Retinal pigment epithelial cell (primary cell): ENCODE measurements around the gene CD200.

Source experiments
- DNase-seq: peaks from one replicate; pipeline ENCODE4 v3.0.0-alpha.2; 2010; ENCODE audit warnings: low read depth
- H3K4me3 ChIP-seq: 2 replicates; pipeline ENCODE4 v1.5.1; 2011; ENCODE audit warnings: mild to moderate bottlenecking, low read length, control low read depth, moderate library complexity
- TF ChIP-seq, protein P1 (sequence below): conservative IDR thresholded peaks from 2 replicates; pipeline ENCODE4 v1.5.1; 2011; ENCODE audit warnings: low read depth, low read length, control low read depth, inconsistent platforms

The CD200 gene

GRCh38 chr3:112333002-112333380, at the start of gene CD200:
Gene CD200 (plus strand): TSS chr3:112333156. CDS start chr3:112333213, 57 bp downstream.
- TF ChIP-seq, protein P1, sequence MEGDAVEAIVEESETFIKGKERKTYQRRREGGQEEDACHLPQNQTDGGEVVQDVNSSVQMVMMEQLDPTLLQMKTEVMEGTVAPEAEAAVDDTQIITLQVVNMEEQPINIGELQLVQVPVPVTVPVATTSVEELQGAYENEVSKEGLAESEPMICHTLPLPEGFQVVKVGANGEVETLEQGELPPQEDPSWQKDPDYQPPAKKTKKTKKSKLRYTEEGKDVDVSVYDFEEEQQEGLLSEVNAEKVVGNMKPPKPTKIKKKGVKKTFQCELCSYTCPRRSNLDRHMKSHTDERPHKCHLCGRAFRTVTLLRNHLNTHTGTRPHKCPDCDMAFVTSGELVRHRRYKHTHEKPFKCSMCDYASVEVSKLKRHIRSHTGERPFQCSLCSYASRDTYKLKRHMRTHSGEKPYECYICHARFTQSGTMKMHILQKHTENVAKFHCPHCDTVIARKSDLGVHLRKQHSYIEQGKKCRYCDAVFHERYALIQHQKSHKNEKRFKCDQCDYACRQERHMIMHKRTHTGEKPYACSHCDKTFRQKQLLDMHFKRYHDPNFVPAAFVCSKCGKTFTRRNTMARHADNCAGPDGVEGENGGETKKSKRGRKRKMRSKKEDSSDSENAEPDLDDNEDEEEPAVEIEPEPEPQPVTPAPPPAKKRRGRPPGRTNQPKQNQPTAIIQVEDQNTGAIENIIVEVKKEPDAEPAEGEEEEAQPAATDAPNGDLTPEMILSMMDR, result no peak
- peak; percentile 21 for DNase-seq
- H3K4me3 ChIP-seq, result peak within 1 kb of the TSS; percentile 65

- H3K4me3 ChIP-seq, result no peak overlapping the region
- DNase-seq, result no peak
- TF ChIP-seq, protein P1, result no peak
Observed at GRCh38 chr3:112289011-112289410, 43.9 kb upstream of the CD200 start.

GRCh38 chr3:112293368-112294321, 39.3 kb upstream of the CD200 start, which contains the start of gene SLC9C1:
Gene SLC9C1 (minus strand): TSS chr3:112294216. CDS start chr3:112286791, 7,425 bp downstream.
- H3K4me3 ChIP-seq, result no peak within 1 kb of the TSS
- TF ChIP-seq, protein P1, result peak; percentile 74
- DNase-seq, result no peak

DNA sequence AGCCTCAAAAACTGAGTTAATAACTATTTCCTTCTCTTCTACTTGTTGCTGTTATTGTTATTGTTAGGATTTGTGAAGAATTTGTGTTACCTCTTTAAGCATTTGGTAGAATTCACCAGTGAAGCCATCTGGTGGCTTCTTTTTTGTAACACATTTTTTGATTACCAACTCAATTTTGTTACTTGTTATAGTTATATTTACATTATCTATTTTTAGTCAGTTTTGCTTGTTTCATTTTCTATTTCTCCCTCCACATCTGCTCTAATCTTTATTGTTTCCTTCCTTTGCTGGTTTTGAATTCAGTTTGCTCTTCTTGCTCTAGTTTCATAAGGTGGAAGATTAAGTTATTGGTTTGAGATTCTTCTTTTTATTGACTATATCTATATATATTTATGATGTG, 35.2 kb upstream of the CD200 start:
- DNase-seq, result no peak
- TF ChIP-seq, protein P1, result no peak
- H3K4me3 ChIP-seq, result no peak overlapping the region

DNA sequence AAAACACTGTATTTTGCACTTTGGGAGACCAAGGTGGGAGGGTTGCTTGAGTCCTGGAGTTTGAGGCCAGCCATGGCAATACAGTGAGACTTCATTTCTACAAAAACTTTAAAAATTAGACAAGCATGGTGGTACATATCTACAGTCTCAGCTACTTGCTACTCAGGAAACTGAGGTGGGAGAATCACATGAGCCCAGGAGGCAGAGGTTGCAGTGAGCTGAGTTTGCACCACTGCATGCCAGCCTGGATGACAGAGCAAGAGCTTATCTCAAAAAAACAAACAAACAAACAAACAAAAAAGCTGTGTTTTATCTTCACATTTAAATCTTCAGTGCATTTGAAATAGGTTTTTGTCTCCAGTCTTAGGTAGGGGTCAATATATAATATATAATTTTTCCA, 34.2 kb upstream of the CD200 start:
- DNase-seq, result no peak
- TF ChIP-seq, protein P1, result no peak
- no peak overlapping the region for H3K4me3 ChIP-seq

DNA sequence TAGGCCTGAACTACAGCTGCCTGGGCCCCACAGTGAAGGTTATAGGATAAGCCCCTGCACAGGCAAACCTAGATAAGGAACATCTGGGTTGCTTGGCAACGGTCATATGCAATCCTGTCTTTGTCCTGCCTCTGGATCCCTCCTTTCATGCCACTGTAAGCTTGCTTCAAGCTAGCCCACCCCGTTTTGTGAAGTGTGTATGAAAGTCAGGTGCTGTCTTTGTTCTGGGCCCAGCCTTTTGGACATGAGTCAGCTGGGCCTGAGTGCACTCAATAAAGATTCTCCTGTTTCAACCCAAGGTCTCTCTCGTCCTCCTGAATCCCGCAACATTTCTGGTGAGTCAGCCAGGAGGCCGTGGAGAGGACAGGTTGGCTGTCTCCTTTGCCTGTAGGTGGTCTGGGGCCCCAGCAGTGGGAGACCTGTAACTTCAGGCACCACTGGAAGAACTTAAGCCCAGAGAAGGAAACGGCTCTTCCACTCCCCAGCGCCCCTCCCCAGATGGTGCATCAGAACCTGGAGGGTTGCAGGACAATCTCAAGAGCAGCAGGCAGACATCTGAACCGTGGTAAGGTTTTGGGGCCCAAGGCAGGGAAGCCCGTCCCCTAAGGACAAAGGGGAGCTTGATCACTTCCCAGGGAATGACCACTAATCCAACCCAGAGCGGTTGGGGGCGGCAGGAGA, 30.7 kb upstream of the CD200 start:
- TF ChIP-seq, protein P1, result no peak
- DNase-seq, result no peak
- H3K4me3 ChIP-seq, result no peak overlapping the region
